ENCODE measurements around the gene FCRL6. TPM values are rescaled to one million over a fixed set of nuclear protein-coding genes. Genes with fewer than 3 reads are reported as not detected.

The FCRL6 gene
- polyA plus RNA-seq = not detected in 2 replicates

GRCh38 chr1:159802111-159802510, at the start of gene FCRL6:
FCRL6 (plus strand) TSS chr1:159802360; CDS start chr1:159802425, 65 bp downstream.

DNA sequence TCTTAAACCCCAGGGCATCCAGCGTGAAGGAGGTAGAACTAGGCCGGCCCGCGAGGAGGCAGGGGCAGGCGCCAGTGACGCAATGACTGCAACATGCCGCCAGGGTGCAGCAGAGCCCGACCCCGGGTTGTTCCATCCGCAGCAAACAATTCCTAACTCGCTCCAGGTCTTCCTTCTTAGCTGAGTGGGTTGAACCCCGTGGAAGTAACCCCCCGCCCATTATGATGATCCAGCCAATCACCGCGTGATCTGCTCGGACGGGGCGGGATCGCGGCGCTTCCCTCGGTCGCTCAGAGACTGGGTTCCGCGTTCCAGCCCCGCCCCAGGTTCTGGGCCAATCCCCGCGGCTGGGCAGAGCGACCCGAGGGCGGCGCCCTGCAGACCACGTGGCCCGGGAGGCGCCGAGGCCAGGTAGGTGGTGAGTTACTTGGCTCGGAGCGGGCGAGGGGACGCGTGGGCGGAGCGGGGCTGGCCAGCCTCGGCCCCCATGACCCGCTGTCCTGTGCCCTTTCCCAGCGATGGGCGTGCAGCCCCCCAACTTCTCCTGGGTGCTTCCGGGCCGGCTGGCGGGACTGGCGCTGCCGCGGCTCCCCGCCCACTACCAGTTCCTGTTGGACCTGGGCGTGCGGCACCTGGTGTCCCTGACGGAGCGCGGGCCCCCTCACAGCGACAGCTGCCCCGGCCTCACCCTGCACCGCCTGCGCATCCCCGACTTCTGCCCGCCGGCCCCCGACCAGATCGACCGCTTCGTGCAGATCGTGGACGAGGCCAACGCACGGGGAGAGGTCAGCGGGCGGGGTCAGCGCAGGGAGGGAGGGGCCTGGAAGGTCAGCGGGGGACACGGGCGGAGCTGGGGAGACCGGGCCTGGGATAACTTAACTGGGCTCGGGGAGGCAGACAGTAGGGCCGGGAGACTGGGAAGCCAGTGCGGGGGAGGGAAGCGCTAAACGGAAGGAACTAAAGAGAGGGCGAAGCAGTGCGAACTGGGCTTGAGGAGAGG, 21.3 kb upstream of the FCRL6 start, which contains the start of gene DUSP23:
Gene DUSP23, plus strand, starts transcription at position 380 of the 1,000 bp plus-strand sequence. Its CDS starts 139 bp downstream, at position 519.

DNA sequence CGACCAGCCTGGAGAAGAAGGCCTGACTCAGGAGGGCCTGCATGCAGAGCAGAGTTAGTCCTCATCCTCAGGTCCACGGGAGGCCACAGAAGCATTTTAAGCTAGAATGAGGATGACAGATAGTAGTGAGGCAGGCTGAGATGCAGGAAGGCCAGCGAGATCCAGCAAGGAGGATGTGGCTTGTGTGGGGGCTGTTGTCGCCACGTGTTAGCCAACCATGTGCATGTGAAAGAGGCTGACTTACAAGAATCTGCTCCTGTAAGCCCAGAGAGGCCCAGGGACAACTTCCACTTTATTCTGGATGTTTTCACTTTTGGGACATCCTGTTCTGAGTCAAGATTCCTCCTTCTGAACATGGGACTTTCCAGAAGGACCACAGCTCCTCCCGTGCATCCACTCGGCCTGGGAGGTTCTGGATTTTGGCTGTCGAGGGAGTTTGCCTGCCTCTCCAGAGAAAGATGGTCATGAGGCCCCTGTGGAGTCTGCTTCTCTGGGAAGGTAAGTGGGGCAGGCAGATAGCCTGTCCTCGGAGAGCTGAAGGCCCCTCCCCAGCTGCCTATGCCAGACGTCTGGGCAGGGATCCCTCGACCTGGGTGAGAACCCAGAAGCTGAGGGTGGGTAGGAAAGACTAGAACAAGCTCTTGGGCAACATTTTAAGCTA, 24.4 kb downstream of the FCRL6 start, which contains the start of gene SLAMF8:
Gene SLAMF8, plus strand, starts transcription at position 433 of the 661 bp plus-strand sequence. Its CDS starts 26 bp downstream, at position 459.

DNA sequence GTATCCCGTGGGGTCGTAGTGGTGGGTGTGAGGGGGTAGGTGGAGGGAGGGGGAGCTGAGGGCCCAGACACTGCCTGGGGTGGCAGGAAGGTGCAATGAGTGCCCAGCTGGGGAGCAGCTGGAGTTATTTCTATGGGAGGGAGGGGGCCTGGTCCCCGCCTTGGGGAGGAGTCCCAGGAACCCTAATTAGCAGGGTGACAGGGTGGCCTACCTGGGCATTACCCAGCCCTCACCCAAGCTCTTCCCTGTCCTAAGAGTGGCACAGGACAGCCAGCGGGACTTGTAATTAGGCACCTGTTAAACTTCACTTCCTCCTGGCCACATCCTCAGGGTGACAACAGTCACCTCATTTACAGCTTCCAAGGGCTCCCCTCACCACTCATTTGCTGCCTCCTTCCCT, 60.4 kb downstream of the FCRL6 start, which contains the start of gene VSIG8:
Gene VSIG8, minus strand, starts transcription at position 101 of the 400 bp plus-strand sequence. CDS start 136 bp downstream, outside the sequence.

Other genes starting within 250 kb of the FCRL6 start
- gene APCS, start 214.5 kb upstream of the FCRL6 start, polyA plus RNA-seq = not detected in 2 replicates
- not detected in 2 replicates for gene CRP, start 87.8 kb upstream of the FCRL6 start, polyA plus RNA-seq
- gene DUSP23, start 21.4 kb upstream of the FCRL6 start, polyA plus RNA-seq = 0.87 and 3.0 TPM in 2 replicates
- gene SLAMF8, start 24.5 kb downstream of the FCRL6 start, polyA plus RNA-seq = not detected in 2 replicates
- gene VSIG8, start 60.3 kb downstream of the FCRL6 start, polyA plus RNA-seq = not detected in 2 replicates
- 1.2 and 2.1 TPM in 2 replicates for gene CFAP45, start 97.8 kb downstream of the FCRL6 start, polyA plus RNA-seq
- 0.36 and 3.3 TPM in 2 replicates for gene TAGLN2, start 123.1 kb downstream of the FCRL6 start, polyA plus RNA-seq
- not detected in 2 replicates for gene IGSF9, start 143.3 kb downstream of the FCRL6 start, polyA plus RNA-seq
- gene SLAMF9, start 151.9 kb downstream of the FCRL6 start, polyA plus RNA-seq = not detected in 2 replicates
- gene PIGM, start 229.6 kb downstream of the FCRL6 start, polyA plus RNA-seq = 8.0 and 10.7 TPM in 2 replicates

Measured in Purkinje cell (primary cell).